HUDEP-2 (cell line): ENCODE measurements around the gene ATAD3B.
A peak's percentile ranks its signal among the peaks of the same experiment; 100 is the strongest.
"Not testable (repeated sequence)": the region's sequence is repeated elsewhere in the genome, so short reads cannot be mapped to it uniquely, and the experiment has no call there.

Experiments used
- DNase-seq, 76 experiments: peaks; one replicate each; lab custom pipeline; 2025; ENCODE audit not compliant: unreplicated experiment in 76 of 76; lab: John Stamatoyannopoulos, UW

Gene ATAD3B

GRCh38 chr1:1449099-1449739 is 22.3 kb upstream of the ATAD3B start, which contains the start of gene ATAD3C:
ATAD3C (plus strand) TSS chr1:1449689; CDS start chr1:1450684, 995 bp downstream.
- DNase-seq = no peak

- not testable (repeated sequence) for DNase-seq
These were observed 20.9 kb upstream of the ATAD3B start for GRCh38 chr1:1450616-1451015.

GRCh38 chr1:1451696-1452364 is 19.7 kb upstream of the ATAD3B start:
- DNase-seq = no peak

GRCh38 chr1:1452365-1452739 is 19.2 kb upstream of the ATAD3B start:
- not testable (repeated sequence) for DNase-seq

GRCh38 chr1:1452882-1453281 is 18.7 kb upstream of the ATAD3B start:
- no peak for DNase-seq

GRCh38 chr1:1454286-1455056 is 17.1 kb upstream of the ATAD3B start:
- not testable (repeated sequence) for DNase-seq

- DNase-seq = no peak
These were observed 16.1 kb upstream of the ATAD3B start for GRCh38 chr1:1455366-1455884.

- DNase-seq = not testable (repeated sequence)
These were observed 15.6 kb upstream of the ATAD3B start for GRCh38 chr1:1455934-1456333.

- not testable (repeated sequence) for DNase-seq
These were observed 14.8 kb upstream of the ATAD3B start for GRCh38 chr1:1456683-1457255.

- DNase-seq = not testable (repeated sequence)
These were observed 12.4 kb upstream of the ATAD3B start for GRCh38 chr1:1459156-1459555.

- DNase-seq = not testable (repeated sequence)
These were observed 11.9 kb upstream of the ATAD3B start for GRCh38 chr1:1459711-1460110.

- DNase-seq = no peak
These were observed 10.9 kb upstream of the ATAD3B start for GRCh38 chr1:1460540-1461130.

GRCh38 chr1:1461721-1462317 is 9.7 kb upstream of the ATAD3B start:
- DNase-seq = peak in 49 of 76 experiments; percentile 3 to 68 (median 34)

- no peak for DNase-seq
These were observed 9.1 kb upstream of the ATAD3B start for GRCh38 chr1:1462318-1462966.

- no peak for DNase-seq
These were observed 8.3 kb upstream of the ATAD3B start for GRCh38 chr1:1463312-1463711.

- not testable (repeated sequence) for DNase-seq
These were observed 3.2 kb upstream of the ATAD3B start for GRCh38 chr1:1468196-1468985.

GRCh38 chr1:1470626-1471388 is 758 bp upstream of the ATAD3B start:
- DNase-seq = peak in 32 of 76 experiments; percentile 3 to 57 (median 26)
